GM12878 (cell line): Measurements from ENCODE around the gene NUP35. TPM values are rescaled to one million over a fixed set of nuclear protein-coding genes. Genes with fewer than 3 reads are reported as not detected.

Experiments used
- ATAC-seq: fragments of 200-7000 bp; cut with Tn5 transposase; 3 replicates; pipeline ENCODE4 v1.9.1; 2020; ENCODE audit warnings: mild to moderate bottlenecking, moderate library complexity
- BruUV-seq: library from RNA; stranded (reverse); fragments of 400-500 nt; replicated peaks from 2 replicates; lab custom pipeline; 2021; lab: Mats Ljungman, UMichigan
- CTCF ChIA-PET: fragments of 300-600 bp; sonication (Branson Sonifier 250); formaldehyde crosslinking; extraction: SDS; loops from one replicate; lab custom pipeline; 2021; ENCODE audit warnings: inconsistent platforms; lab: Yijun Ruan, JAX
- POLR2A ChIA-PET: fragments of 350-600 bp; formaldehyde crosslinking; extraction: SDS; loops from one replicate; lab custom pipeline; 2021; ENCODE audit warnings: inconsistent platforms; lab: Charles Lee
- RAD21 ChIA-PET: fragments of 300-600 bp; sonication (Branson Sonifier 250); formaldehyde crosslinking; loops from one replicate; lab custom pipeline; 2023; ENCODE audit warnings: antibody characterized with exemption; ENCODE audit not compliant: unreplicated experiment; lab: Charles Lee
- SMC1A ChIA-PET: fragments of 300-600 bp; sonication (Branson Sonifier 250); formaldehyde crosslinking; loops from one replicate; lab custom pipeline; 2023; ENCODE audit not compliant: unreplicated experiment, uncharacterized antibody; lab: Charles Lee
- DNase-seq: peaks from one replicate; pipeline ENCODE4 v3.0.0-alpha.2; 2011; ENCODE audit warnings: low read depth, low spot score
- FAIRE-seq: peaks from 3 replicates; lab custom pipeline; 2011; peaks lifted over from hg19 to GRCh38; lab: Jason Lieb, UNC
- H2AFZ ChIP-seq: 2 replicates; pipeline ENCODE4 v1.6.0; 2011; ENCODE audit warnings: low read depth, low read length, control low read depth; ENCODE audit not compliant: control insufficient read depth
- H3K27ac ChIP-seq: 2 replicates; pipeline ENCODE4 v1.5.1; 2011; ENCODE audit warnings: control low read depth; ENCODE audit not compliant: control insufficient read depth, insufficient read depth
- H3K27me3 ChIP-seq, 2 experiments: replicated peaks in 1 of 2; 2 replicates each; pipeline versions ENCODE4 v1.6.0 to v1.6.1; 2011; ENCODE audit warnings: low read length in 1 of 2; ENCODE audit not compliant: control insufficient read depth in 2 of 2, insufficient read depth in 2 of 2
- H3K36me3 ChIP-seq, 2 experiments: 2 replicates each; pipeline ENCODE4 v1.5.1; 2011; ENCODE audit warnings: low read length in 1 of 2; ENCODE audit not compliant: control insufficient read depth in 2 of 2, insufficient read depth in 2 of 2
- H3K4me1 ChIP-seq: 2 replicates; pipeline ENCODE4 v1.6.1; 2011; ENCODE audit warnings: mild to moderate bottlenecking, low read length, moderate library complexity, mixed read lengths; ENCODE audit not compliant: control insufficient read depth, insufficient read depth
- H3K4me2 ChIP-seq: 2 replicates; pipeline ENCODE4 v1.6.0; 2011; ENCODE audit warnings: control low read depth; ENCODE audit not compliant: control insufficient read depth, insufficient read depth
- H3K4me3 ChIP-seq: fragments of 200-600 bp; sonication (generic); 2 replicates; pipeline ENCODE4 v1.5.1; 2016
- H3K79me2 ChIP-seq: 2 replicates; pipeline ENCODE4 v1.6.0; 2011; ENCODE audit warnings: low read length; ENCODE audit not compliant: control insufficient read depth, insufficient read depth
- H3K9ac ChIP-seq: 2 replicates; pipeline ENCODE4 v1.8.0; 2011; ENCODE audit warnings: low read length, control low read depth, mixed read lengths; ENCODE audit not compliant: control insufficient read depth, insufficient read depth
- H3K9me3 ChIP-seq: replicated peaks from 3 replicates; pipeline ENCODE4 v1.5.1; 2011; ENCODE audit warnings: mild to moderate bottlenecking, low read length; ENCODE audit not compliant: control insufficient read depth, insufficient read depth
- H4K20me1 ChIP-seq: 2 replicates; pipeline ENCODE4 v1.6.0; 2011; ENCODE audit not compliant: control insufficient read depth, insufficient read depth
- ATF3 ChIP-seq: IDR thresholded peaks from 2 replicates; pipeline ENCODE4 v1.6.1; 2011; ENCODE audit warnings: low read depth, mild to moderate bottlenecking, low read length, moderate library complexity, borderline replicate concordance; ENCODE audit errors: extremely low read depth
- CEBPZ ChIP-seq: fragments of 150-350 bp; IDR thresholded peaks from 2 replicates; pipeline ENCODE4 v1.6.1; 2016; ENCODE audit warnings: low read depth, low read length
- NFXL1 ChIP-seq: fragments of 450-650 bp; IDR thresholded peaks from 2 replicates; pipeline ENCODE4 v1.6.1; 2017; ENCODE audit warnings: antibody characterized with exemption, mild to moderate bottlenecking, borderline replicate concordance
- NR2F1 ChIP-seq: fragments of 450-650 bp; conservative IDR thresholded peaks from 2 replicates; pipeline ENCODE4 v1.6.1; 2017; ENCODE audit warnings: mild to moderate bottlenecking
- RAD51 ChIP-seq: fragments of 450-650 bp; IDR thresholded peaks from 2 replicates; pipeline ENCODE4 v1.6.1; 2016; ENCODE audit warnings: moderate library complexity, mild to moderate bottlenecking, inconsistent platforms
- SREBF2 ChIP-seq: IDR thresholded peaks from 2 replicates; pipeline ENCODE4 v1.6.1; 2012; ENCODE audit warnings: mild to moderate bottlenecking, low read length
- SRF ChIP-seq, 2 experiments: IDR thresholded peaks; 2 replicates each; pipeline ENCODE4 v1.6.1; 2011; ENCODE audit warnings: low read depth in 2 of 2, low read length in 2 of 2, mild to moderate bottlenecking in 1 of 2, moderate library complexity in 1 of 2
- STAT3 ChIP-seq: IDR thresholded peaks from 2 replicates; pipeline ENCODE4 v1.6.1; 2011; ENCODE audit warnings: low read depth, low read length, improper control_type of control experiment
- TAF1 ChIP-seq: IDR thresholded peaks from 2 replicates; pipeline ENCODE4 v1.6.1; 2011; ENCODE audit warnings: mild to moderate bottlenecking, low read depth, low read length, borderline replicate concordance
- TCF7 ChIP-seq: IDR thresholded peaks from 2 replicates; pipeline ENCODE4 v1.6.1; 2014; ENCODE audit warnings: antibody characterized with exemption, borderline replicate concordance
- ZBTB11 ChIP-seq: fragments of 450-650 bp; formaldehyde crosslinking; IDR thresholded peaks from 2 replicates; pipeline ENCODE4 v1.5.0; 2022; ENCODE audit warnings: mild to moderate bottlenecking, missing genetic modification characterization
- ZBTB4 ChIP-seq: fragments of 450-650 bp; formaldehyde crosslinking; IDR thresholded peaks from 2 replicates; pipeline ENCODE4 v1.4.0; 2022; ENCODE audit warnings: mild to moderate bottlenecking, moderate library complexity
- WGBS: methylation state at CpG from one replicate; pipeline ENCODE4 v1.1.6; 2016; ENCODE audit warnings: low lambda C conversion rate; ENCODE audit not compliant: insufficient replicate concordance, insufficient coverage; ENCODE audit errors: missing lambda C conversion rate; 5-methylcytosine and 5-hydroxymethylcytosine counted together
- in situ Hi-C: fragments of 300-500 bp; cut with MboI; formaldehyde crosslinking; loops from 9 replicates; pipeline ENCODE4 v1.14.3; 2018; ENCODE audit warnings: mixed read lengths
- intact Hi-C: fragments of 100-400 bp; cut with micrococcal nuclease; formaldehyde crosslinking; loops from one replicate; pipeline ENCODE4 v1.14.2; 2022; ENCODE audit not compliant: unreplicated experiment
- polyA plus RNA-seq, 11 experiments: library from polyadenylated mRNA; depleted of rRNA in 4 of 11; unstranded in 6 of 11; stranded (reverse) in 5 of 11; fragments of >200 nt; fragmentation: Nextera tagmentation in 4 of 11; fragmentation: Illumina TruSeq in 1 of 11; extraction: Ambion mirVana in 4 of 11; extraction: Trizol in 1 of 11; gene quantifications; 1 replicate in 1 of 11; 2 replicates in 10 of 11; pipeline versions ENCODE4 v1.2.1 to v1.2.3, GENCODE V29; 2011 to 2016; ENCODE audit warnings: inconsistent platforms in 2 of 11, missing spikeins in 2 of 11, low read depth in 1 of 11
- total RNA-seq, 4 experiments: library from RNA; depleted of rRNA in 3 of 4; stranded (reverse); fragments of >200 nt in 3 of 4; fragmentation: Illumina TruSeq in 1 of 4; extraction: Trizol in 1 of 4; gene quantifications; 2 replicates each; pipeline versions ENCODE4 v1.2.1 to v1.2.3, GENCODE V29; 2013 to 2021

NUP35 gene
- total and polyA plus RNA-seq, 10 of the 15 experiments (the other 5 are each of a cell fraction or from before 2014, with no cell fraction given), result 21.4 to 57.3 (median 30.7) TPM

GRCh38 chr2:183112577-183112976 is 11.7 kb upstream of the NUP35 start (continued):
- TF ChIP-seq ZBTB11 (no peak), SREBF2 (no peak)

- Histone ChIP-seq H3K9ac (no peak overlapping the region), H2AFZ (no peak overlapping the region), H3K36me3 (no peaks in the 10 kb centered on the region), H3K9me3 (no peaks in the 10 kb centered on the region), H3K4me2 (no peak overlapping the region), H3K79me2 (no peaks in the 10 kb centered on the region), H3K27me3 (no peaks in the 10 kb centered on the region), H4K20me1 (no peaks in the 10 kb centered on the region), H3K27ac (no peak overlapping the region), H3K4me1 (no peaks in the 10 kb centered on the region), H3K4me3 (no peak overlapping the region)
- ChIA-PET RAD21 (no interaction called here), SMC1A (no interaction called here), POLR2A (no interaction called here), CTCF (no interaction called here)
- in situ Hi-C loops, result no loop called here
- FAIRE-seq, result no peak
- DNase-seq, result no peak
- no peak for ATAC-seq
- BruUV-seq, result no TSS peak
- intact Hi-C loops, result no loop called here
- 10% methylated on average over 2 of the region's 2 CpGs for WGBS
- TF ChIP-seq STAT3 (no peak), ATF3 (no peak), TAF1 (no peak), TCF7 (no peak), NR2F1 (no peak), ZBTB4 (CRISPR knock-in tag) (no peak), NFXL1 (no peak), CEBPZ (no peak), RAD51 (no peak), SRF (IDR thresholded peaks at IDR 0.05; ENCODE audit: low read depth in 2 of 2, low read length in 2 of 2) (no peak)
Measured at GRCh38 chr2:183113630-183114029, 10.6 kb upstream of the NUP35 start.
